AG09309 (cell line): ENCODE results near the gene PIR.

Experiments
- DNase-seq: peaks from one replicate; pipeline ENCODE4 v3.0.0-alpha.2; 2010; ENCODE audit warnings: low read depth
- H3K4me3 ChIP-seq: 2 replicates; pipeline ENCODE4 v1.5.1; 2011; ENCODE audit warnings: mild to moderate bottlenecking, low read depth, low read length, moderate library complexity; ENCODE audit not compliant: control insufficient read depth
- CTCF ChIP-seq: IDR thresholded peaks from 2 replicates; pipeline ENCODE4 v1.5.1; 2011; ENCODE audit warnings: mild to moderate bottlenecking, low read depth, low read length, inconsistent platforms; ENCODE audit not compliant: insufficient read depth, control insufficient read depth; ENCODE audit errors: missing control alignments

The PIR gene

GRCh38 chrX:15472531-15472930, 20.6 kb downstream of the PIR start:
- no peak for TF ChIP-seq CTCF
- no peak for DNase-seq
- H3K4me3 ChIP-seq, result no peak overlapping the region

- DNase-seq, result no peak
- peak; percentile 90 for TF ChIP-seq CTCF
- no peak overlapping the region for H3K4me3 ChIP-seq
These were observed 22.1 kb downstream of the PIR start for GRCh38 chrX:15471028-15471427.

- no peak for TF ChIP-seq CTCF
- H3K4me3 ChIP-seq, result no peak overlapping the region
- no peak for DNase-seq
These were observed 23.5 kb downstream of the PIR start for GRCh38 chrX:15469613-15470012.

GRCh38 chrX:15468036-15468435, 25.1 kb downstream of the PIR start:
- DNase-seq, result peak; percentile 35
- peak; percentile 51 for TF ChIP-seq CTCF
- H3K4me3 ChIP-seq, result no peak overlapping the region

GRCh38 chrX:15465896-15466651, 27.1 kb downstream of the PIR start:
- no peak overlapping the region for H3K4me3 ChIP-seq
- TF ChIP-seq CTCF, result peak; percentile 21
- DNase-seq, result no peak

GRCh38 chrX:15465347-15465746, 27.8 kb downstream of the PIR start:
- TF ChIP-seq CTCF, result no peak
- DNase-seq, result no peak
- no peak overlapping the region for H3K4me3 ChIP-seq
